Neural cell (in vitro differentiated cells): Measurements from ENCODE around the gene EMILIN3. TPM values are rescaled to one million over a fixed set of nuclear protein-coding genes. Genes with fewer than 3 reads are reported as not detected.

Source experiments
- H2AFZ ChIP-seq: fragments of 200-600, 300-800 bp; sonication (generic), shearing (Covaris generic); 2 replicates; pipeline ENCODE4 v1.6.0; 2014; ENCODE audit warnings: low read depth, mild to moderate bottlenecking, antibody characterized with exemption, low read length, moderate library complexity
- H3F3A ChIP-seq: fragments of 200-600 bp; shearing (Covaris generic); 2 replicates; pipeline ENCODE4 v1.6.1; 2016; ENCODE audit warnings: mild to moderate bottlenecking, moderate library complexity, mixed read lengths, antibody characterized with exemption, low read length; ENCODE audit not compliant: insufficient read depth, poor library complexity, severe bottlenecking
- H3K27ac ChIP-seq: fragments of 200-600, 300-800 bp; sonication (generic), shearing (Covaris generic); 2 replicates; pipeline ENCODE4 v1.5.1; 2014; ENCODE audit warnings: mild to moderate bottlenecking, low read length, moderate library complexity
- H3K27me3 ChIP-seq: fragments of 300-800, 200-600 bp; sonication (generic), shearing (Covaris generic); 2 replicates; pipeline ENCODE4 v1.6.0; 2014; ENCODE audit warnings: mild to moderate bottlenecking, low read depth, low read length, moderate library complexity; ENCODE audit not compliant: insufficient read depth
- H3K36me3 ChIP-seq: fragments of 300-800, 200-600 bp; sonication (generic), shearing (Covaris generic); 2 replicates; pipeline ENCODE4 v1.5.1; 2014; ENCODE audit warnings: mild to moderate bottlenecking, antibody characterized with exemption, low read length, moderate library complexity; ENCODE audit not compliant: insufficient read depth
- H3K4me2 ChIP-seq: fragments of 300-800, 200-600 bp; sonication (generic), shearing (Covaris generic); 2 replicates; pipeline ENCODE4 v1.6.0; 2014; ENCODE audit warnings: mild to moderate bottlenecking, low read length
- H3K4me3 ChIP-seq: fragments of 300-800, 200-600 bp; sonication (generic), shearing (Covaris generic); 2 replicates; pipeline ENCODE4 v1.5.1; 2014; ENCODE audit warnings: mild to moderate bottlenecking, low read length, moderate library complexity
- H3K79me2 ChIP-seq: fragments of 200-600 bp; shearing (Covaris generic); replicated peaks from 2 replicates; pipeline ENCODE4 v1.6.0; 2014; ENCODE audit warnings: mild to moderate bottlenecking, low read length, moderate library complexity; ENCODE audit not compliant: insufficient read depth
- H3K9ac ChIP-seq: fragments of 300-800, 200-600 bp; sonication (generic), shearing (Covaris generic); 2 replicates; pipeline ENCODE4 v1.6.1; 2016; ENCODE audit warnings: mild to moderate bottlenecking, low read length, mixed read lengths
- H3K9me2 ChIP-seq: fragments of 200-600 bp; shearing (Covaris generic); 2 replicates; pipeline ENCODE4 v1.6.1; 2016; ENCODE audit warnings: mild to moderate bottlenecking, low read length, mixed read lengths; ENCODE audit not compliant: insufficient read depth
- H3K9me3 ChIP-seq: fragments of 200-600, 300-800 bp; sonication (generic), shearing (Covaris generic); 2 replicates; pipeline ENCODE4 v1.6.1; 2016; ENCODE audit warnings: mild to moderate bottlenecking, mixed run types, low read length, moderate library complexity, mixed read lengths
- H4K20me1 ChIP-seq: fragments of 200-600 bp; shearing (Covaris generic); 2 replicates; pipeline ENCODE4 v1.6.1; 2016; ENCODE audit warnings: mild to moderate bottlenecking, mixed run types; ENCODE audit not compliant: insufficient read depth
- EP300 ChIP-seq: fragments of 450-650 bp; conservative IDR thresholded peaks from 2 replicates; pipeline ENCODE4 v1.6.1; 2014; ENCODE audit warnings: antibody characterized with exemption, mild to moderate bottlenecking, moderate library complexity; ENCODE audit not compliant: poor library complexity, severe bottlenecking
- EZH2 ChIP-seq: fragments of 200-600, 300-800 bp; shearing (Covaris generic), sonication (generic); IDR thresholded peaks from 2 replicates; pipeline ENCODE4 v1.6.1; 2014; ENCODE audit warnings: antibody characterized with exemption, low read length, borderline replicate concordance, mild to moderate bottlenecking; ENCODE audit not compliant: insufficient read depth, poor library complexity, severe bottlenecking
- MXI1 ChIP-seq: fragments of 450-650 bp; conservative IDR thresholded peaks from 2 replicates; pipeline ENCODE4 v1.6.1; 2014; ENCODE audit warnings: antibody characterized with exemption, mild to moderate bottlenecking; ENCODE audit not compliant: poor library complexity, severe bottlenecking
- POLR2AphosphoS5 ChIP-seq: IDR thresholded peaks from 2 replicates; pipeline ENCODE4 v1.6.1; 2012
- RAD21 ChIP-seq: fragments of 450-650 bp; conservative IDR thresholded peaks from 2 replicates; pipeline ENCODE4 v1.6.1; 2014; ENCODE audit warnings: antibody characterized with exemption, mild to moderate bottlenecking, moderate library complexity
- SMC3 ChIP-seq: fragments of 450-650 bp; conservative IDR thresholded peaks from 2 replicates; pipeline ENCODE4 v1.6.1; 2014; ENCODE audit warnings: antibody characterized with exemption, mild to moderate bottlenecking, moderate library complexity; ENCODE audit not compliant: poor library complexity
- TAF1 ChIP-seq: IDR thresholded peaks from 2 replicates; pipeline ENCODE4 v1.6.1; 2012; ENCODE audit warnings: low read depth
- polyA plus RNA-seq: library from polyadenylated mRNA; depleted of rRNA; stranded (reverse); fragments of >200 nt; gene quantifications from 2 replicates; pipeline ENCODE4 v1.2.3, GENCODE V29; 2014
- TF ChIP-seq, protein P1 (sequence below): IDR thresholded peaks from 2 replicates; pipeline ENCODE4 v1.6.1; 2012; ENCODE audit warnings: borderline replicate concordance
- TF ChIP-seq, protein P2 (sequence below): fragments of 450-650 bp; IDR thresholded peaks from 2 replicates; pipeline ENCODE4 v1.5.1; 2014; ENCODE audit warnings: antibody characterized with exemption, mild to moderate bottlenecking, moderate library complexity; ENCODE audit not compliant: poor library complexity, severe bottlenecking

EMILIN3 gene
- polyA plus RNA-seq, 1 donor from 2014 or later, result 0.30 TPM

DNA sequence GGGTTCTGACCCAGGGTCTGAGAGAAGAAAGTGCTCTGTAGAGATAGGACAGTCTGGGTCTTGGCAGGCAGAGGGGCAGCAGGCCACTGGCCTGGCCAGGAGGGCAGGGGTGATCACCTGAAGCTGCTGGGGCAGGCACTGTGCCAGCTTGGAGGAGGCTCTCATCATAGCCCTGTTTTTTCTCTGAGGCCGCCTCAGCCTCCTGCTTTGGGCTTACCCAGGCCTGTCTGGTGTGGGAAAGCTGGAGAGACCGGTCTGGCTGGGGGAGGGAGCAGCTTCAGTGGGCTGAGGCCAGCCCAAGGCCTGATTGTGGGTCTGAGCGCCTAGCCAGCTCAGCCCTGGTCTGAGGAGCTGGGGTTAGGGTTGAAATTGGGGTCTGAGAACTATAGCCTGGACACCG, 22.1 kb downstream of the EMILIN3 start:
- Histone ChIP-seq H3F3A (no peaks in the 10 kb centered on the region), H3K4me3 (no peak overlapping the region), H3K9me3 (no peaks in the 10 kb centered on the region), H3K36me3 (no peaks in the 10 kb centered on the region), H3K27me3 (no peaks in the 10 kb centered on the region), H3K79me2 (no peaks in the 10 kb centered on the region), H2AFZ (no peak overlapping the region), H3K9ac (no peak overlapping the region), H3K4me2 (no peak overlapping the region), H3K27ac (no peak overlapping the region), H3K9me2 (no peaks in the 10 kb centered on the region), H4K20me1 (no peaks in the 10 kb centered on the region)
- TF ChIP-seq MXI1, result no peak
- TF ChIP-seq, protein P1, sequence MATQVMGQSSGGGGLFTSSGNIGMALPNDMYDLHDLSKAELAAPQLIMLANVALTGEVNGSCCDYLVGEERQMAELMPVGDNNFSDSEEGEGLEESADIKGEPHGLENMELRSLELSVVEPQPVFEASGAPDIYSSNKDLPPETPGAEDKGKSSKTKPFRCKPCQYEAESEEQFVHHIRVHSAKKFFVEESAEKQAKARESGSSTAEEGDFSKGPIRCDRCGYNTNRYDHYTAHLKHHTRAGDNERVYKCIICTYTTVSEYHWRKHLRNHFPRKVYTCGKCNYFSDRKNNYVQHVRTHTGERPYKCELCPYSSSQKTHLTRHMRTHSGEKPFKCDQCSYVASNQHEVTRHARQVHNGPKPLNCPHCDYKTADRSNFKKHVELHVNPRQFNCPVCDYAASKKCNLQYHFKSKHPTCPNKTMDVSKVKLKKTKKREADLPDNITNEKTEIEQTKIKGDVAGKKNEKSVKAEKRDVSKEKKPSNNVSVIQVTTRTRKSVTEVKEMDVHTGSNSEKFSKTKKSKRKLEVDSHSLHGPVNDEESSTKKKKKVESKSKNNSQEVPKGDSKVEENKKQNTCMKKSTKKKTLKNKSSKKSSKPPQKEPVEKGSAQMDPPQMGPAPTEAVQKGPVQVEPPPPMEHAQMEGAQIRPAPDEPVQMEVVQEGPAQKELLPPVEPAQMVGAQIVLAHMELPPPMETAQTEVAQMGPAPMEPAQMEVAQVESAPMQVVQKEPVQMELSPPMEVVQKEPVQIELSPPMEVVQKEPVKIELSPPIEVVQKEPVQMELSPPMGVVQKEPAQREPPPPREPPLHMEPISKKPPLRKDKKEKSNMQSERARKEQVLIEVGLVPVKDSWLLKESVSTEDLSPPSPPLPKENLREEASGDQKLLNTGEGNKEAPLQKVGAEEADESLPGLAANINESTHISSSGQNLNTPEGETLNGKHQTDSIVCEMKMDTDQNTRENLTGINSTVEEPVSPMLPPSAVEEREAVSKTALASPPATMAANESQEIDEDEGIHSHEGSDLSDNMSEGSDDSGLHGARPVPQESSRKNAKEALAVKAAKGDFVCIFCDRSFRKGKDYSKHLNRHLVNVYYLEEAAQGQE, result no peak
- TF ChIP-seq EZH2, result no peak
- no peak for TF ChIP-seq SMC3
- TF ChIP-seq, protein P2, sequence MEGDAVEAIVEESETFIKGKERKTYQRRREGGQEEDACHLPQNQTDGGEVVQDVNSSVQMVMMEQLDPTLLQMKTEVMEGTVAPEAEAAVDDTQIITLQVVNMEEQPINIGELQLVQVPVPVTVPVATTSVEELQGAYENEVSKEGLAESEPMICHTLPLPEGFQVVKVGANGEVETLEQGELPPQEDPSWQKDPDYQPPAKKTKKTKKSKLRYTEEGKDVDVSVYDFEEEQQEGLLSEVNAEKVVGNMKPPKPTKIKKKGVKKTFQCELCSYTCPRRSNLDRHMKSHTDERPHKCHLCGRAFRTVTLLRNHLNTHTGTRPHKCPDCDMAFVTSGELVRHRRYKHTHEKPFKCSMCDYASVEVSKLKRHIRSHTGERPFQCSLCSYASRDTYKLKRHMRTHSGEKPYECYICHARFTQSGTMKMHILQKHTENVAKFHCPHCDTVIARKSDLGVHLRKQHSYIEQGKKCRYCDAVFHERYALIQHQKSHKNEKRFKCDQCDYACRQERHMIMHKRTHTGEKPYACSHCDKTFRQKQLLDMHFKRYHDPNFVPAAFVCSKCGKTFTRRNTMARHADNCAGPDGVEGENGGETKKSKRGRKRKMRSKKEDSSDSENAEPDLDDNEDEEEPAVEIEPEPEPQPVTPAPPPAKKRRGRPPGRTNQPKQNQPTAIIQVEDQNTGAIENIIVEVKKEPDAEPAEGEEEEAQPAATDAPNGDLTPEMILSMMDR, result no peak
- no peak for TF ChIP-seq RAD21

DNA sequence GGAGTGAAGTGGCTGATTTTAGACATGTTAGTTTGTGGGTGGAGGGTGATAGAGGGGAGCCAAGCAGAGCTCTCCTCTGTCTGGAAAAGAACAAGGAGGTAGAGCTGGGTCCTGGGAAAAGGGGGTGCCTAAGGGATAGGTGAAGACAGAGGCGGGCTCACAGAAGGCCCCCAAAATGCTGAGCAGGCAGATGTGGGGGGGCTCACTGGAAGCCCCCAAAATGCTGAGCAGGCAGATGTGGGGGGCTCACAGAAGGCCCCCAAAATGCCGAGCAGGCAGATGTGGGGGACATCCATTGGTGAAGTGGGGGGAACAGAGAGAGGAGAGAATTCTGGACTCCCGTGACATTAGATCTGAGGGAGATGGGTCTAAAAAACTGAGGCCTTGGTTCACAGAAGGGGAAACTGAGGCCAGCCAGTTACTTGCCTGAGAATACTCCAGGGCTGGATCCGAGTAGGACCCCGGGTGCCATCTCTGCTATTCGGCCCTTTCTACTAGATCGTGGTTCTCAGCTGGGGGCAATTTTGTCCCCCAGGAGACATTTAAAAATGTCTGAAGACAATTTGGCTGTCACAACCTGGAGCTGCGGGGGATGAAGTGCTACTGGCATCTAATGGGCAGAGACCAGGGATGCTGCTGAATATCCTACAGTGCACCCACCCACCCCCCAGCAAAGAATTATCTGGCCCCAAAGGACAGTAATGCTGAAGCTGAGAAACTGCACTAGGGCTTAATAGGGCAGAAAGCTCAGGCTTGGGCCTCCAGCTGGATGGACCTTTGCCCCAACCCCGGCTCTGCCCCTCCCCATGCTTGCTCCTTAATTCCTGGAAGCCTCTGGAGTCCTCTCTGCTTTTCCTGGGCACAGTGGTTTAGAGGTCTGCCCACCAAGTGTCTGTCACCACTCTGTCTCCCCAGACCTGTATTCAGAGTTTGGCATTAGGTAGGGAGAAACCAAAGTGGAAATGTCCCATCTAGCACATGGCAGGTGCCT, 23.8 kb downstream of the EMILIN3 start:
- Histone ChIP-seq H3K4me2 (no peak overlapping the region), H2AFZ (no peak overlapping the region), H4K20me1 (no peaks in the 10 kb centered on the region), H3K27ac (no peak overlapping the region), H3K36me3 (no peaks in the 10 kb centered on the region), H3K27me3 (no peaks in the 10 kb centered on the region), H3K9ac (no peak overlapping the region), H3K4me3 (no peak overlapping the region), H3K79me2 (no peaks in the 10 kb centered on the region), H3K9me3 (no peaks in the 10 kb centered on the region), H3K9me2 (no peaks in the 10 kb centered on the region), H3F3A (no peaks in the 10 kb centered on the region)
- TF ChIP-seq SMC3 (no peak), EZH2 (no peak), EP300 (no peak), POLR2AphosphoS5 (no peak), TAF1 (no peak), RAD21 (no peak), MXI1 (no peak)
- TF ChIP-seq, protein P1, result no peak
- TF ChIP-seq, protein P2, result no peak
